Mucosa of gallbladder (tissue), 1 donor: ENCODE results near the gene HGD. TPM values are rescaled to one million over a fixed set of nuclear protein-coding genes. Genes with fewer than 3 reads are reported as not detected.
"Not testable (repeated sequence)": the region's sequence is repeated elsewhere in the genome, so short reads cannot be mapped to it uniquely, and the experiment has no call there.

ENCODE experiments used
- DNase-seq: peaks from one replicate; pipeline ENCODE4 v3.0.0-alpha.2; 2020; ENCODE audit warnings: low spot score
- total RNA-seq: library from RNA; stranded (reverse); gene quantifications from one replicate; pipeline ENCODE4 v1.2.1, GENCODE V29; 2021
- donor health status: DM: no; HTN: no; CAD: no.

The HGD gene
- total RNA-seq, 1 donor from 2014 or later, result 211 TPM

- DNase-seq, result no peak
These were observed 1.7 kb downstream of the HGD start for GRCh38 chr3:120680193-120680894.

DNA sequence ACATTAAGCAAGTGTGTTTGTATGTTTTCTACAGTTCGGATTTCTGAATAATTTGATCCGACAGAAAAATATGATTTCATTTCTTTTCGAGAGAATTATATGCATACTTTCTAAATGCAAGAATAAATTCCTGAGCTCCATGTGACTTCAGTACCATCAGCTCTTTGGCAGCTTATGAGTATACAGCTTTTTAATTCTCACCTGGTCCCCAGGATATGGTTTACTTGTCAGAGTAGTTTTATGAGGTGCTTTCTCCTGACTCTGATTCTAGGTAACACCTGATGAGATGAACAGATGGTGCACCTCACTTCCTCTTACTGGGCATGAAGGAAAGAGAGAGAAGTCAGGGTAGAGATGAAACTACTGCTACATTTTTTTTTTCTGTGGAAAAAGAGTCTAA lies 3.1 kb downstream of the HGD start:
- DNase-seq, result no peak

- DNase-seq, result peak; percentile 86
These were observed 3.6 kb downstream of the HGD start for GRCh38 chr3:120678331-120678947.

- not testable (repeated sequence) for DNase-seq
These were observed 4.8 kb downstream of the HGD start for GRCh38 chr3:120677193-120677592.

DNA sequence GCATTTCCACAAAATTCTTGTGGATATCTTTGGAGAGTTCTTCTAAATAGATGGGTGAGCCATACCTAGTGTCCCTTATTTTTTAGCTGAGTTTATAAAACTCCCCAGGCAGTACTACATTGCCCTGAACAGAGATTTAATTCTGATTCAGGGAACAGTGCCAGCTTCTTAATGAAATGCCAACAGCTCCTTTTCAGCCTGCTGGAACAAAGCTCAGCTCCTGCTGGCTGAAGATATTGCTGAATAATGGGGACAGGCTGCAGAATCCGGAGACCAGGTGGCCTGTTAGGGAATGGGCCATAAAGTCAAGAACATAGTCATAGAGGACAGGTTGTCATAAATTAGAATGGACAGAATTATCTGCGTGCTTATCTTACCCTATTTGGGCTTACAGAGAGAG lies 8.9 kb downstream of the HGD start:
- no peak for DNase-seq

DNA sequence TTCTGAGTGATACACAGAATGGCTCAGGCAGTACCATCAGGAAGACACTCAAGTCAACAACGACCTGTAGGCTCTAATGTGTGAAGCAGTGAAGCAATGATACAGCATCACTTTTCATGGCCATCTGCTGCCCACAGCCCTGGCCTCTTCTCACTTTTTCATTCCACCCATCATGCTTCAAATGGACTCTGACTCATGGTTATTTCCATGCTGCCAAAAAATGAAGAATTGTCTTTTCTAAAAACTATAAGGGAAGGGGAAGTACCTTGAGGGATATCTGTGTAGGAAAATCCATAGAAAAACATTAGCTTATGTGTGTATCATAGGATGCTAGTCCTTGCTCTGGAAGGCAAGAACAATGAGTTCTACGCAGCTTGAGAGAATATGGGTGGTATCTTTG lies 11.5 kb downstream of the HGD start:
- no peak for DNase-seq

DNA sequence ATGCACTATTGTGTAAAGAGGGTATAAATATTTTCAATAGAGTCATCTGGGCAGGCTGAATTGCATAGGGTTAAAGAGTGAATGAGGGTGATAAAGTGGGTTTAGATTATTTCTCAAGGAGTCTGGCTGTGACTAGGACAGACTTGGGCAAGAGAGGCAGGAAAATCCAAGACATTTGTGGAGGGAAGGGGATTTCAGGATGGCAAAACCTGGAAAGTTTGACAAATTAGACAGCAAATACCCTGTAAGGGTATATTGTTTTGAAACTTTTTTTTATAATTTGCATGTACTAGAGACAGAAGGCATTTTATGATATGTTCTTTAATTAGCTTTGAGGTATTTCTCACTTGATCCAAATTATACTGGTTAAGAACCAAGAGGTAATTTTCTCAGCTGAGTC lies 17.1 kb downstream of the HGD start:
- no peak for DNase-seq

DNA sequence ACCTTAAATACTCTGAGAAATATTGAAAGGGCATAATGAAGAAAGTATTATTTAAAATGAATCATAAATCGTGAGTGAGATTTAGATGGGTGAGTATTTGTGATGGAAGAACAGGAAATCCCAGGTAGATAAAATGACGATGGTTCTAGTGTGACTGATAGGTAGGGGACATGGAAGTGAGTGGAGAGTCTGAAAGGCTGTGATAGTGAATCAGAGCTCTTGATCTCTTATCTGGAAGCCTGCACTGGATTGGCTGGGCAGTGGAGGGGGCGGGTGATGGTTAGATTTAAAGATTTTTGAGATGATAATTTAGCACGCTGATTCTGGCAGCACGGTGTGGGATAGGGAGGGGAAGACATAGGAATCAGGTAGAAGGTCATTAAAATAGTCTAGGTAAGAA lies 20.1 kb downstream of the HGD start:
- DNase-seq, result no peak

DNA sequence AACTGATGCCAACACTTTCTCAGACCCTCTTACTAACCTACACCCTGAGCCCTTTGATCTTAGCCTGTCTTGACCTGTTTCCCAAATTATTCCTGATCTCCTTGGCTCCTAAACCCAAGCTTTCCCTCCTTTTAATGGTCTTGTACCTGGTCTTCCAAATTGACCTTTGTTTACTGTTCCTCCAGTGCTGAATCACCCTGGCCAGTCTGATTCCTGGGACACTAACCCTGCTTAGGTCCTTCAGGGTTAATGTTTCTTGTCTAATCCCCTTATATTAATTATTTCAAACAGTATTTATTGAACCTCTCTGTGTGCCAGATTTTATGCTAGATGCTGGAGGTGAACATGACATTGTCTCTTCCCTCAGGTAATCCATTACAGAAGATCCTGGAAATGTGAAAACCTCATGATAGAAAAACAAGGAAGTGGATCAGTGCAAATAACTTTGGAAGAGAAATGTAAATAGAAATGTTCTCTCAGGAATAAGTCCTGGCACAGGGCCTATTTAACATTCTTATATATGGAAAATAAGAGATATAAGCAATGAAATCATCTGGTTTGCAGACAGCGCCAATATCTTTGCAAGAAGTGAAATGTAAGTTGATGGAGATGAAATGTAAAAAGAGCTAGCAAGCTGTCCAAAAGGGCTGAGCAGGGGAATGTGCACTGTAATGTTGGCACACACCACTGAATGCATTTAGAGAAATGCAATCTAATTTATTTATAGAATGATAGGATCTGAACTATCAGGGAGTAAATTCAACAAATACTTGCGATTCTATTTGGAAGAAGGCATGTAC lies 20.7 kb downstream of the HGD start:
- DNase-seq, result no peak

DNA sequence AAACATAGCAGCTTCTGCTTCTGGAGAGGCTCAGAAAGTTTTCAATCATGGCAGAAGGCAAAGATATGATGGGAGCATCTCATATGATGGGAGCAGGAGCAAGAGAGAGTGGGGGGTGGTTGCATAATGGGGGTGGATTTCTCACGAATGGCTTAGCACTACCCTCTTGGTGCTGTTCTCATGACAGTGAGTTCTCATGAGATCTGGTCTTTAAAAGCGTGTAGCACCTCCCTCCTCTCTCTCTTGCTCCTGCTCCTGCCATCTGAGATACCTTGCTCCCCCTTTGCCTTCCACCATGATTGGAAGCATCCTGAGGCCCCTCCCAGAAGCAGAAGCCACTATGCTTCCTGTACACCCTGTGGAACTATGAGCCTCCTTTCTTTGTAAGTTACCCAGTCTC lies 22.2 kb downstream of the HGD start:
- no peak for DNase-seq

DNA sequence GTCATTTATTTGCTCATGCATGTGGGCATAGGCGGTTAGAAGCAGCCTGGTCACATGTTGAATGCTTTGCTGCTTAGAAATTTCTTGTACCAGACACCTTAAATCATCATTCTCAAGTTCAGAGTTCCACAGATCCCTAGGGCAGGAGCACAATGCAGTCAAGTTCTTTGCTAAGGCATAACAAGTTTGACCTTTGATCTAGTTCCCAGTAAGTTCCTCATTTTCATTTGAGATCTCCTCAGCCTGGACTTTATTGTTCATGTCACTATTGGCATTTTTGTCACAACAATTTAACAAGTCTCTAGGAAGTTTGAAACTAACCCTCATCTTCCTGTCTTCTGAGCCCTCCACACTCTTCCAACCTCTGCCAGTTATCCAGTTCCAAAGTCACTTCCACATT lies 22.8 kb downstream of the HGD start:
- no peak for DNase-seq

DNA sequence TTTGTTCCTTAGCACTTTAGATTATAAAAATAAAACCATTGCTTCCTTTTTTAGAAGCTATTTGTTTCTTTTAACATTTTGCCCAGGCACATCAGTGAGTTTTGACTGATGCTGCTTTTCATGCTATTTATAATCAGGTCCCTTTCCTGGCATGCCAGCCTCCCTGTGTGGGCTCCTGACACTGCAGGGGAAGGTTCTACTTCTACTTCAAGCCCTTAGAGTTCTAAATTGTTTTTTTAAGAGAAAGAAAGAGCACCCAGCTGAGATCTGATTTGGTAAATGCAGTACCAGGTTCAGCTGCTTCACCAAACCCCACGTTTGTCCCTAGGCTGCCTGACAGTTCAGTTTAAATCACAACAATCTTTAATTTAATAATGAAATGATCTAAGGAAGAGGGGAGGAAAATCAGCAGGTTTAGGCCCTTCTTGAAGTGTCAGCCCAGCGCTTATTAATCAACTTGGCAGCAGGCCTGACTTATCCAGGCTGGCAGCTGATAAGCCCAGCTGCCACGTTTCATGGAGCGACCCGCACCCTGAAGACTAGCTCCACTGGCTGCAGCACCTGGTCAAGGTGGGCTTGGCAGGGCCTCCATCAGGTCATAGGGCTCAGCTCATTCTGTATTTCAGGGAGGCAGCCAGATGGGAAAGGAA lies 29.0 kb downstream of the HGD start:
- no peak for DNase-seq

DNA sequence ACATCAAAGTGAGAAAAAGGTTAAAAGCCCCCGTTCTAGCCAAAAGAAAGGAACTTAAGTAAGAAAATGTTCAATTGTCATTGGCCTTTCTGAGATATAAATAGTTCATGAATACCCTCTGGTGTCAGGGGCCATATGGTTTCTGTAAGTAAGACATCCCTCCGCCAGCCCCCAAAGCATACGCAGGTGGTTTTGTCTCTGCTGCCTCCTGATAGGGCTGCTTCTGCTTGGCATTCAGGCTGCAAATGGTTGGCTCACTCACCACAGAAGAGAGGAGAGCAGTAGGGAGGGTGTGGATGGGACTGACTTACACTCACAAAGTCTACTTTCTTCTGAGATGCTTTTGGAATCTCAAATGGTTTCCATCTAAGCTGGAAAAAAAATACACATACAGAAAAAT lies 29.8 kb downstream of the HGD start:
- no peak for DNase-seq

GRCh38 chr3:120650311-120650710 lies 31.7 kb downstream of the HGD start:
- DNase-seq, result no peak

DNA sequence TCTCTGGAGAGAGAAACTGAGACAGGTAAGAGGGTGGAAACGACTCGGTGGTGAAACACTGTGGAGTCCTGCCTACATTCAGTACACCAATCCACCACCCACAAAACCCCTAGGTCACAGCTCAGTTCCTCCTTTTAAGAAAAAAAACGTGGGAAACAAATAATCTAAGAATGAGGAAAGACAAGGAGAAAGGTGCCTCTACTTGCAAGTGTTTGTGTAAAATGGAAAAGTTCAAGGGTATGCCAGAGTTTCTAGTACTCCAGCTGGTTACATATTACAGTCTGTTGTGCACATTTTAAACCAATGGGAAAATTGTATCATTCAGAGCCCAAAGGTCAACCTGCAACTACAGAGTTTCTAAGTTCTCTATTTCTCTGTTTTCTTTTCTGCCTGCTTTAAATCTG lies 32.2 kb downstream of the HGD start:
- no peak for DNase-seq

DNA sequence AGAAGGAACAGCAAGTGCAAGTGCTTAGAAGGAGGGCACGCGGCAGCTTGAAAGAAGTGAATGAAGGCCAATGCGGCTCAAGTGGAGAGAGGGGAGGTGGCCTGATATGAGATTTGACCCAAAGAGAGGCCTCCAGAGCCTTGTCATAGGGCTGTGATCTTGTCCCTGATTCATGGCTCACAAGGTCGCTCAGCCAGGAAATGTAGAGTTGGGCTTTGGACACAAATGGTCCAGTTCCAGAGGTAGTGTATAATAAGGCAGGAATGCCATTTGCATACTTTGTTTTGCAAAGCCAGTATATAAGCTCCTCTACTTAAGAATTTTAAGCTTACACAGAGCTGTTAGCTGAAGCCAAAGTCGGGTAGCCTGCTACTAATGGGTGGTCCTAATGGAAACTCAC lies 33.7 kb downstream of the HGD start:
- DNase-seq, result no peak

DNA sequence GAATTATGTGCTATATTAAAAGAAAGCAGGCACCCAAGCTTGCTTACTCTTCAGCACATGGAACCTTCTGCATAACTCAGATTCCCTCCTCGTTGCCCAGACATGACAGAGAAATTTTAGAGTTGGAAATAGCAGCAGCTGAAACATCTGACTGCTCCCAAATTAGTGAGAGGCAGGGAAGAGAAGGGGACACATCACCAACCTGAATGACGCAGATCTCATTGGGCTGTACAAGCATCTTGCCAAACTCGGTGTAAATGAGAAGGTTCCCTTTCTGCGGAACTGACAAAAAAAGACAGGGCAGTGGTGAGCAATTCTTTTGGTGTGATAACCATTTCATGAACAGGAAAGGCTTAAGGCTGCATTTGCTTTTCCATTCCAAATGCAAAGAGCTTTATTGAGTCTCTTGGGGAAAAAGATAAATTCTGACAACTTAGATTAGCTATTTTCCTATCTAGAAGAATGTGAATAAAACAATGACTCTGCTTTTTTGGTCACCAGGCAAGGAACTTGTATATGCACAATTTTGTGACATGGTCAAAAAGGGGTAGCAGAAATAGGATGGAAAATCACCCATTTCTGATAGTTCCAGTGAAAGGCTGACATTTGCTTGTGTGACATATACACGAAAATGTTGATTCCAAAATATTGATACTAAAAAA lies 35.1 kb downstream of the HGD start:
- no peak for DNase-seq

GRCh38 chr3:120645083-120645845 lies 36.8 kb downstream of the HGD start:
- DNase-seq, result no peak

DNA sequence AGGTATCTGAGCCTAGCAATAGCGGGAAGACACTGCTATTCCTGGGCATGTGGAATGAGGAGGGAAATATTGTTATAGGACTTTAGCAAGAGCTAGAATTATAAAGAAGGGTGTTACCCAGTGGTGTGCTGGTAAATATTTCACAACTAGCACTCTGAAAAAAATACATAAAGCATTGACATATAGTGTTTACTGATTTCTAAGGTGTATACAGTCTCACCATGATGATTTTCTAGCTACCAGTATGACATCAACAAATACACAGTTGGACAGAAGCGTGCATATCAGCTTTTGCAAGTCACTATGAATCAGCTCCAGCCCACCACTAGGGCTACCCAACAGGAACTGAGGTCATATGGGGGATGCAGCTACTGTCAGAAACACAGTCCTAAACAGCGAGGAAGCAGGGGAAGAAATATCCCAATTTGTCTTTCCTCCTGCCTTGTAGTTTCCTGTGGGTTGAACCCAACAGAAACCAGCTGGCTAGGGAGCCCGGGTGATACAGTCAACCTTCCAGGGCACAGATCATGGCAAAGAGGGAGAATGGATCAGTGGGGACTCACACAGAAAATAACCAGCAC lies 39.6 kb downstream of the HGD start:
- no peak for DNase-seq

- DNase-seq, result no peak
These were observed 40.3 kb downstream of the HGD start for GRCh38 chr3:120641696-120642246.

DNA sequence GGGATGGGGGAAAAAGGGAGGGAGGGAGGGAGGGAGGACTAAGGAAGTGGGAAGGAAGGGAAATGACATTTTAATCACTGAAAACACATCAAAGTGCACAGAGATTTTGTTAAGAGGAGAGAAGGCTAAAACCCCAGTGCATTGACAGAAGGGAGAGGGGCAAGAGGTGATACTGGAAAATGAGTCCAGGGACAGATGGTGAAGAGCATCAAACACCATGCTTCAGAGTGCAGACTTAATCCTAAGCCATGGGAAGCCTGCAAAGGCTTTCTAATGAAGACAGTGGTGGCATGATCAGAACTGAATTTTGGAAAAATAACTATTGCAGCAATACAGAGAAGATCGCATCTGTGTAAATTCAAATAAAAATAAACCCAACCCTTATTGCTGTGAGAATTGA lies 41.8 kb downstream of the HGD start:
- DNase-seq, result no peak
